IPS-20b (cell line): ENCODE data around the gene FMO1.

Source experiments
- H3K27ac ChIP-seq: one replicate; pipeline ENCODE4 v1.5.1; 2013; ENCODE audit warnings: low read length
- H3K27me3 ChIP-seq: 2 replicates; pipeline ENCODE4 v1.6.1; 2013; ENCODE audit warnings: mild to moderate bottlenecking, low read length, inconsistent platforms; ENCODE audit not compliant: insufficient read depth
- H3K36me3 ChIP-seq: 2 replicates; pipeline ENCODE4 v1.6.1; 2013; ENCODE audit warnings: low read depth, mild to moderate bottlenecking, inconsistent platforms, low read length, moderate library complexity; ENCODE audit not compliant: insufficient read depth
- H3K4me1 ChIP-seq: 2 replicates; pipeline ENCODE4 v1.6.1; 2013; ENCODE audit warnings: mild to moderate bottlenecking, control low read depth, inconsistent platforms, low read length, moderate library complexity; ENCODE audit not compliant: insufficient read depth
- H3K4me3 ChIP-seq: 2 replicates; pipeline ENCODE4 v1.5.1; 2013; ENCODE audit warnings: mild to moderate bottlenecking, low read length, inconsistent platforms
- H3K9ac ChIP-seq: 2 replicates; pipeline ENCODE4 v1.6.1; 2013; ENCODE audit warnings: low read depth, mild to moderate bottlenecking, inconsistent platforms, low read length, moderate library complexity
- H3K9me3 ChIP-seq: 2 replicates; pipeline ENCODE4 v1.6.1; 2013; ENCODE audit warnings: mild to moderate bottlenecking, low read depth, low read length, inconsistent platforms; ENCODE audit not compliant: insufficient read depth

Gene FMO1

DNA sequence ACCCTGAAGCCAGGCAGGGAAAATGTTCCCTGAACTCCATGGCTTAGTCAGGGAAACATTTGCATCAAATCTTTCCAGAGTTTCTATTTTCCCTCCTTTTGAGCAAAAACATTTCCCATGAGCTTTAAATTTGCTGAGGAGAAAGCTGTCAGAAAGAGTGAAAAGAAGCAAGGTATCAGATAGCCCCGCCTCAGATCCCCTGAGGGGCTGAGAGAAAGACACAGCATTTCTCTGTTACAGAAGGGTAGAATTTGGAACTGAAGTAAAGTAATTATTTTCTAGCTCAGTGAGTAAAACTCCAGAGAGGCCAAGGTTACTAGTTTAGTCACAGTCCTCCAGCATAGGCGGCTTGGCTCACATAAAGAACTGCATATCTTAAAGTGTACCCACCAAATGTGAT is 10.6 kb downstream of the FMO1 start:
- no peaks in the 10 kb centered on the region for H3K36me3 ChIP-seq
- H3K4me3 ChIP-seq: no peak overlapping the region
- no peak overlapping the region for H3K27ac ChIP-seq
- no peaks in the 10 kb centered on the region for H3K9me3 ChIP-seq
- H3K9ac ChIP-seq: peak overlapping the region; percentile 9; the same call in 1 of the 2 replicates
- no peaks in the 10 kb centered on the region for H3K27me3 ChIP-seq
- H3K4me1 ChIP-seq: peaks cover 20% of the 10 kb centered on the region

DNA sequence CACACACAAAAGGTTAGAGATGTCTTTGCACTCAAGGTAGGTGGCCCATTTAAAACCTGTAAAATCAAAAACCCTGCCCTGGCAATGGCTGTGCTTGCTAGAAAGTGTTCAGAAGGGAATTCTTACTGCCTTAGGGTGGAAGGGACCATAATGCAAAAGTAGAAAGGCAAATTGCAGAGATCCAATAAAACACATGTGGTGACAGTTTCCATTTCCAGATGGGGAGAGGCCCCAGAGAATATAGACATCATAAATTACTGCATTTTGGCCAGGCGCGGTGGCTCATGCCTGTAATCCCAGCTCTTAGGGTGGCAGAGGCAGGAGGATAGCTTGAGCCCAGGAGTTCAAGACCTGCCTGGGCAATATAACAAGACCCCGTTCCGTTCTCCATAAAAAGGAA is 13.0 kb downstream of the FMO1 start:
- Histone ChIP-seq H3K9me3 (no peaks in the 10 kb centered on the region), H3K27ac (no peak overlapping the region), H3K4me3 (no peak overlapping the region), H3K4me1 (peaks cover 17% of the 10 kb centered on the region), H3K27me3 (no peaks in the 10 kb centered on the region), H3K36me3 (no peaks in the 10 kb centered on the region), H3K9ac (no peak overlapping the region)

DNA sequence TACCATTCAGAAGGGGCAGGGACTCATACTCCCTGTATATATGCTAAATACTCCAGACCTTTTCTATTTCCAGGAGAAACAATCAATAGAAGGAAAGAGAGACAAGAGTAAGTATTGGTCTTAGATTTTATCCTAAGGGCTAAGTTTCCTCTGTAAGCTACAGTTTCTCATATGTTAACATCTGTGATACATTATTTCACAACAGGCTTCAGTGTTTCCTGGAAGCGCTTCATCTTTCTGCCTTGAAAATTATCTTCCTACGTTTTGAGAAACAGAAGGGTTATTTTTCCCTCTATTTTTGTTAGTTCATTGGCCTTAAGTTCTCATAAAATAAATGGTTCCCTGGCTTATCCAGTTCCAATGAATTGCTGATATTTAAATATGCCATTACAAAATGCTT is 15.6 kb downstream of the FMO1 start:
- H3K27me3 ChIP-seq: no peaks in the 10 kb centered on the region
- H3K9ac ChIP-seq: no peak overlapping the region
- no peak overlapping the region for H3K4me3 ChIP-seq
- peaks cover 6% of the 10 kb centered on the region; the same call in 1 of the 2 replicates for H3K4me1 ChIP-seq
- no peaks in the 10 kb centered on the region for H3K9me3 ChIP-seq
- H3K36me3 ChIP-seq: no peaks in the 10 kb centered on the region
- H3K27ac ChIP-seq: no peak overlapping the region

DNA sequence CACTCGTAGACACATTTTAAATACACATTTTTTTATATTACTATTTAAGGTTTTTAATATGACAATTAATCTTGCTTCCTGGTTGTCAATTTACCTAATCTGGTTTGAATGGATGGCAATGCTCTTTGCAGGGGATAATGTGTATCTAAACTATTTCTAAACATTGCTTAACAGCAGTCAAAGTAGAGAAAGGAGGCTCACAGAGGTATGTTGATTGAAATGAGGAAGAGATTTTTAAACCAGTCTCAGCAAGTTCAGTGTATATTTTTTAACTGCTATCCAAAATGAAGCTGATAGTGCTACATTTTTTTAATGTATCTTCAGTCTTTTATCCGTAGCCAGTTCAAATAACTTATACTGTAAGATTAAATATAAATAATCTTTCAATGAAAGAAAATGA is 17.4 kb downstream of the FMO1 start:
- Histone ChIP-seq H3K4me1 (no peaks in the 10 kb centered on the region), H3K36me3 (no peaks in the 10 kb centered on the region), H3K27me3 (no peaks in the 10 kb centered on the region), H3K4me3 (no peak overlapping the region), H3K27ac (no peak overlapping the region), H3K9ac (no peak overlapping the region), H3K9me3 (no peaks in the 10 kb centered on the region)

DNA sequence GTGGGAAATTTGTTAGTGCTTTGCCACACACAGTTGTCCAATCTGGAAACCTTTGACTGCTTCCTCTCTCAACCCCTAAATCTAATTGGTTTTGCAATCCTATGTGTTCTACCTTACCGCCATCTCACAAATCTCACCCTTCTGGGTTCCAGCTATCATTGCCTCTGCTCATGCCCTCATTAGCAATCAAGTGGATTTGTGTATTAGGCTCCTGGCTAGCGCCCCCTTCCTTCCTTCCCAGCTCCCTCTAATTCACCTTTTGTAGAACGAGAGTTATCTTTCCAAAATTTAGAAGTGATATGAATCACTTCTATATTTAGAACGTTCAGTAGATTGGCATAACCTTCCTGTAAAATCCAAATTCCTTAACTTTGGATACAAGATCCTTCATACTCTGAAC is 18.6 kb downstream of the FMO1 start:
- H3K9me3 ChIP-seq: no peaks in the 10 kb centered on the region
- H3K4me1 ChIP-seq: no peaks in the 10 kb centered on the region
- H3K9ac ChIP-seq: no peak overlapping the region
- H3K4me3 ChIP-seq: no peak overlapping the region
- H3K27ac ChIP-seq: no peak overlapping the region
- H3K27me3 ChIP-seq: no peaks in the 10 kb centered on the region
- no peaks in the 10 kb centered on the region for H3K36me3 ChIP-seq

- no peak overlapping the region for H3K9ac ChIP-seq
- no peaks in the 10 kb centered on the region for H3K9me3 ChIP-seq
- no peaks in the 10 kb centered on the region for H3K27me3 ChIP-seq
- no peaks in the 10 kb centered on the region for H3K36me3 ChIP-seq
- H3K4me3 ChIP-seq: no peak overlapping the region
- no peaks in the 10 kb centered on the region for H3K4me1 ChIP-seq
- H3K27ac ChIP-seq: no peak overlapping the region
Measured at GRCh38 chr1:171267391-171267790, 19.1 kb downstream of the FMO1 start.

GRCh38 chr1:171270806-171271205 is 22.5 kb downstream of the FMO1 start:
- H3K9ac ChIP-seq: no peak overlapping the region
- no peaks in the 10 kb centered on the region for H3K4me1 ChIP-seq

GRCh38 chr1:171277534-171277933 is 29.2 kb downstream of the FMO1 start:
- Histone ChIP-seq H3K36me3 (no peaks in the 10 kb centered on the region), H3K4me3 (no peak overlapping the region), H3K27me3 (no peaks in the 10 kb centered on the region), H3K27ac (no peak overlapping the region), H3K9ac (no peak overlapping the region), H3K4me1 (no peaks in the 10 kb centered on the region), H3K9me3 (no peaks in the 10 kb centered on the region)

More at GRCh38 chr1:171270806-171271205, 22.5 kb downstream of the FMO1 start:
- Histone ChIP-seq H3K27ac (no peak overlapping the region), H3K4me3 (no peak overlapping the region), H3K36me3 (no peaks in the 10 kb centered on the region), H3K27me3 (no peaks in the 10 kb centered on the region), H3K9me3 (no peaks in the 10 kb centered on the region)

GRCh38 chr1:171279234-171279633 is 30.9 kb downstream of the FMO1 start:
- Histone ChIP-seq H3K36me3 (no peaks in the 10 kb centered on the region), H3K9me3 (no peaks in the 10 kb centered on the region), H3K4me1 (no peaks in the 10 kb centered on the region), H3K27ac (no peak overlapping the region), H3K4me3 (no peak overlapping the region), H3K9ac (no peak overlapping the region), H3K27me3 (no peaks in the 10 kb centered on the region)

- H3K27me3 ChIP-seq: no peaks in the 10 kb centered on the region
- H3K4me3 ChIP-seq: no peak overlapping the region
Measured at GRCh38 chr1:171279678-171280077, 31.4 kb downstream of the FMO1 start.

GRCh38 chr1:171280599-171280998 is 32.3 kb downstream of the FMO1 start:
- Histone ChIP-seq H3K27ac (no peak overlapping the region), H3K36me3 (no peaks in the 10 kb centered on the region), H3K9me3 (no peaks in the 10 kb centered on the region), H3K27me3 (no peaks in the 10 kb centered on the region), H3K4me1 (no peaks in the 10 kb centered on the region), H3K9ac (no peak overlapping the region), H3K4me3 (no peak overlapping the region)

More at GRCh38 chr1:171279678-171280077, 31.4 kb downstream of the FMO1 start:
- no peaks in the 10 kb centered on the region for H3K36me3 ChIP-seq
- H3K27ac ChIP-seq: no peak overlapping the region
- H3K4me1 ChIP-seq: no peaks in the 10 kb centered on the region
- no peaks in the 10 kb centered on the region for H3K9me3 ChIP-seq
- no peak overlapping the region for H3K9ac ChIP-seq

GRCh38 chr1:171286032-171286705 is 37.9 kb downstream of the FMO1 start:
- Histone ChIP-seq H3K9ac (no peak overlapping the region), H3K4me1 (no peaks in the 10 kb centered on the region), H3K4me3 (no peak overlapping the region), H3K27ac (no peak overlapping the region), H3K36me3 (no peaks in the 10 kb centered on the region), H3K27me3 (no peaks in the 10 kb centered on the region), H3K9me3 (no peaks in the 10 kb centered on the region)
